HEK293 (cell line): ENCODE results near the gene DPH2.
A peak's percentile ranks its signal among the peaks of the same experiment; 100 is the strongest.

ENCODE experiments used
- CTCF ChIA-PET: fragments of 350-600 bp; formaldehyde crosslinking; extraction: SDS; loops from one replicate; lab custom pipeline; 2021; ENCODE audit warnings: antibody characterized with exemption; lab: Yijun Ruan, JAX
- POLR2A ChIA-PET: fragments of 300-600 bp; formaldehyde crosslinking; extraction: SDS; loops from one replicate; lab custom pipeline; 2020; ENCODE audit warnings: antibody characterized with exemption, inconsistent platforms; lab: Yijun Ruan, JAX
- H3K27ac ChIP-seq: fragments of 200-500 bp; sonication (Bioruptor generic); 2 replicates; pipeline ENCODE4 v1.5.1; 2014; ENCODE audit warnings: low read depth, low read length, control low read depth, inconsistent platforms; ENCODE audit errors: extremely low read depth
- H3K36me3 ChIP-seq, 2 experiments: fragments of 200-500 bp in 1 of 2; sonication (Bioruptor generic) in 1 of 2; 1 replicate in 1 of 2; 2 replicates in 1 of 2; pipeline ENCODE4 v1.5.1; 2014 to 2017; ENCODE audit warnings: inconsistent platforms in 2 of 2, low read length in 2 of 2; ENCODE audit not compliant: control insufficient read depth in 2 of 2, insufficient read depth in 1 of 2
- H3K4me1 ChIP-seq: fragments of 200-500 bp; sonication (Bioruptor generic); 2 replicates; pipeline ENCODE4 v1.5.1; 2014; ENCODE audit warnings: mild to moderate bottlenecking, low read length, inconsistent platforms; ENCODE audit not compliant: control insufficient read depth, insufficient read depth
- H3K4me3 ChIP-seq: 2 replicates; pipeline ENCODE4 v1.5.1; 2011; ENCODE audit warnings: low read depth, mild to moderate bottlenecking, control low read depth, low read length, moderate library complexity
- H3K9me3 ChIP-seq: fragments of 200-500 bp; sonication (Bioruptor generic); 2 replicates; pipeline ENCODE4 v1.5.1; 2014; ENCODE audit warnings: low read depth, low read length, inconsistent platforms; ENCODE audit not compliant: control insufficient read depth, insufficient read depth
- FEZF1 ChIP-seq: fragments of 450-650 bp; formaldehyde crosslinking; IDR thresholded peaks from 2 replicates; pipeline ENCODE4 v1.5.1; 2016; ENCODE audit warnings: missing biosample characterization, missing genetic modification characterization
- GLIS1 ChIP-seq: fragments of 450-650 bp; formaldehyde crosslinking; IDR thresholded peaks from 2 replicates; pipeline ENCODE4 v1.5.1; 2016; ENCODE audit warnings: missing biosample characterization, missing genetic modification characterization
- HIC1 ChIP-seq: fragments of 450-650 bp; formaldehyde crosslinking; IDR thresholded peaks from 2 replicates; pipeline ENCODE4 v1.5.1; 2016; ENCODE audit warnings: missing biosample characterization, missing genetic modification characterization
- KLF1 ChIP-seq: fragments of 450-650 bp; formaldehyde crosslinking; IDR thresholded peaks from 2 replicates; pipeline ENCODE4 v1.5.1; 2016; ENCODE audit warnings: missing biosample characterization, missing genetic modification characterization
- KLF10 ChIP-seq: fragments of 450-650 bp; IDR thresholded peaks from 2 replicates; pipeline ENCODE4 v1.5.1; 2018; ENCODE audit warnings: missing biosample characterization, mild to moderate bottlenecking, missing genetic modification characterization
- PRDM1 ChIP-seq: fragments of 450-650 bp; formaldehyde crosslinking; IDR thresholded peaks from 2 replicates; pipeline ENCODE4; 2016; ENCODE audit warnings: missing biosample characterization, missing genetic modification characterization
- SETDB1 ChIP-seq: IDR thresholded peaks from one replicate; pipeline ENCODE4 v1.6.1; 2017; ENCODE audit warnings: mild to moderate bottlenecking, low read length, moderate library complexity, mixed read lengths; ENCODE audit not compliant: insufficient read length
- ZFP41 ChIP-seq: fragments of 450-650 bp; formaldehyde crosslinking; IDR thresholded peaks from 2 replicates; pipeline ENCODE4 v1.5.1; 2016; ENCODE audit warnings: missing biosample characterization, missing genetic modification characterization, borderline replicate concordance
- ZIC2 ChIP-seq: fragments of 450-650 bp; formaldehyde crosslinking; IDR thresholded peaks from 2 replicates; pipeline ENCODE4 v1.5.1; 2016; ENCODE audit warnings: missing biosample characterization, missing genetic modification characterization
- ZNF10 ChIP-seq: fragments of 450-650 bp; formaldehyde crosslinking; IDR thresholded peaks from 2 replicates; pipeline ENCODE4 v1.5.1; 2017; ENCODE audit warnings: missing biosample characterization, missing genetic modification characterization
- ZNF211 ChIP-seq: fragments of 450-650 bp; formaldehyde crosslinking; IDR thresholded peaks from 2 replicates; pipeline ENCODE4 v1.5.1; 2016; ENCODE audit warnings: low read depth, missing biosample characterization, missing genetic modification characterization
- ZNF311 ChIP-seq: fragments of 450-650 bp; formaldehyde crosslinking; IDR thresholded peaks from 2 replicates; pipeline ENCODE4 v1.5.1; 2017; ENCODE audit warnings: missing biosample characterization, missing genetic modification characterization, borderline replicate concordance
- ZNF37A ChIP-seq: fragments of 450-650 bp; IDR thresholded peaks from 2 replicates; pipeline ENCODE4 v1.5.1; 2018; ENCODE audit warnings: missing biosample characterization, missing genetic modification characterization
- ZNF518A ChIP-seq: fragments of 450-650 bp; formaldehyde crosslinking; conservative IDR thresholded peaks from 2 replicates; pipeline ENCODE4 v1.5.1; 2016; ENCODE audit warnings: low read depth, missing biosample characterization, missing genetic modification characterization
- ZNF529 ChIP-seq: fragments of 450-650 bp; formaldehyde crosslinking; IDR thresholded peaks from 2 replicates; pipeline ENCODE4 v1.5.1; 2017; ENCODE audit warnings: missing genetic modification characterization, missing biosample characterization; ENCODE audit not compliant: insufficient replicate concordance
- ZNF571 ChIP-seq: fragments of 450-650 bp; formaldehyde crosslinking; IDR thresholded peaks from 2 replicates; pipeline ENCODE4 v1.5.0; 2017; ENCODE audit warnings: missing biosample characterization, missing genetic modification characterization
- ZNF623 ChIP-seq: fragments of 450-650 bp; formaldehyde crosslinking; IDR thresholded peaks from 2 replicates; pipeline ENCODE4 v1.5.1; 2016; ENCODE audit warnings: missing biosample characterization, missing genetic modification characterization
- ZNF664 ChIP-seq: fragments of 450-650 bp; formaldehyde crosslinking; IDR thresholded peaks from 2 replicates; pipeline ENCODE4 v1.5.1; 2016; ENCODE audit warnings: missing biosample characterization, missing genetic modification characterization
- ZNF670 ChIP-seq: fragments of 450-650 bp; formaldehyde crosslinking; IDR thresholded peaks from 2 replicates; pipeline ENCODE4 v1.5.1; 2016; ENCODE audit warnings: missing biosample characterization, missing genetic modification characterization, low read depth
- ZNF837 ChIP-seq: fragments of 450-650 bp; formaldehyde crosslinking; IDR thresholded peaks from 2 replicates; pipeline ENCODE4 v1.5.1; 2016; ENCODE audit warnings: missing biosample characterization, missing genetic modification characterization
- ZSCAN30 ChIP-seq: fragments of 450-650 bp; IDR thresholded peaks from 2 replicates; pipeline ENCODE4 v1.5.1; 2018; ENCODE audit warnings: missing biosample characterization, mild to moderate bottlenecking, missing genetic modification characterization, moderate library complexity
- ZSCAN4 ChIP-seq: fragments of 450-650 bp; formaldehyde crosslinking; IDR thresholded peaks from 2 replicates; pipeline ENCODE4 v1.5.1; 2017; ENCODE audit warnings: missing biosample characterization, missing genetic modification characterization

DPH2 gene

GRCh38 chr1:43985984-43986595 is 16.3 kb downstream of the DPH2 start:
- Histone ChIP-seq H3K9me3 (no peaks in the 10 kb centered on the region), H3K27ac (no peak overlapping the region), H3K36me3 (peaks cover 0 to 68% of the 10 kb centered on the region in 2 experiments; a peak in 2 of 3 replicates), H3K4me3 (no peak overlapping the region), H3K4me1 (no peaks in the 10 kb centered on the region)
- TF ChIP-seq ZNF664: peak; percentile 92
- TF ChIP-seq ZSCAN30 (tag by site-specific recombination): no peak
- ChIA-PET CTCF (interaction anchor here (0.5 to 1.5 kb wide), 2 partner anchors 222 to 926 kb away, joined by 3 read pairs; no protein-coding TSS in a partner anchor), POLR2A (no interaction called here)

GRCh38 chr1:43986712-43987111 is 16.9 kb downstream of the DPH2 start:
- no peaks in the 10 kb centered on the region for H3K4me1 ChIP-seq
- ChIA-PET CTCF (interaction anchor here (1.4 to 1.5 kb wide), 2 partner anchors 18 to 223 kb away, joined by 3 to 4 read pairs; no protein-coding TSS in a partner anchor), POLR2A (no interaction called here)
- no peaks in the 10 kb centered on the region for H3K9me3 ChIP-seq
- no peak overlapping the region for H3K4me3 ChIP-seq
- peak; percentile 79 for TF ChIP-seq PRDM1
- no peak for TF ChIP-seq ZNF518A
- no peak overlapping the region for H3K27ac ChIP-seq
- H3K36me3 ChIP-seq: peaks cover 0 to 62% of the 10 kb centered on the region in 2 experiments; a peak in 2 of 3 replicates

- ChIA-PET POLR2A (interaction anchor here (0.6 to 1.4 kb wide), 3 partner anchors 12 to 84 kb away, joined by 3 to 5 read pairs (median 3); partner anchors contain the start of gene ATP6V0B), CTCF (interaction anchor here (1.4 to 1.5 kb wide), 2 partner anchors 18 to 223 kb away, joined by 3 to 4 read pairs; no protein-coding TSS in a partner anchor)
- Histone ChIP-seq H3K27ac (no peak overlapping the region), H3K9me3 (no peaks in the 10 kb centered on the region), H3K36me3 (peaks cover 0 to 57% of the 10 kb centered on the region in 2 experiments; a peak in 2 of 3 replicates), H3K4me3 (no peak overlapping the region), H3K4me1 (no peaks in the 10 kb centered on the region)
- TF ChIP-seq ZNF837 (tag by site-specific recombination): no peak
- TF ChIP-seq ZIC2 (tag by site-specific recombination): peak; percentile 82
- TF ChIP-seq ZNF529 (tag by site-specific recombination): no peak
- no peak for TF ChIP-seq ZNF623 (tag by site-specific recombination)
- TF ChIP-seq HIC1 (tag by site-specific recombination): no peak
- TF ChIP-seq ZNF571 (tag by site-specific recombination): no peak
- no peak for TF ChIP-seq FEZF1
- no peak for TF ChIP-seq ZNF10
- TF ChIP-seq ZNF670 (tag by site-specific recombination): no peak
- no peak for TF ChIP-seq KLF10 (tag by site-specific recombination)
- peak; percentile 78 for TF ChIP-seq GLIS1 (tag by site-specific recombination)
- no peak for TF ChIP-seq ZNF211
- no peak for TF ChIP-seq ZNF311 (tag by site-specific recombination)
- no peak for TF ChIP-seq ZSCAN4
- no peak for TF ChIP-seq SETDB1
- TF ChIP-seq ZNF37A (tag by site-specific recombination): no peak
- TF ChIP-seq ZFP41 (tag by site-specific recombination): no peak
- no peak for TF ChIP-seq KLF1 (tag by site-specific recombination)
These were observed 17.5 kb downstream of the DPH2 start for GRCh38 chr1:43987159-43987902.
